H1 (cell line): Measurements from ENCODE around the gene MMAB. TPM values are rescaled to one million over a fixed set of nuclear protein-coding genes. Genes with fewer than 3 reads are reported as not detected.

Source experiments
- CTBP2 ChIP-seq: IDR thresholded peaks from 2 replicates; pipeline ENCODE4 v1.7.0; 2011; ENCODE audit warnings: borderline replicate concordance, mild to moderate bottlenecking, moderate library complexity, mixed read lengths, low read length; ENCODE audit not compliant: insufficient read depth, insufficient read length
- KDM5A ChIP-seq: fragments of 200-600 bp; IDR thresholded peaks from 2 replicates; pipeline ENCODE4 v1.7.1; 2012; ENCODE audit warnings: mild to moderate bottlenecking, low read length, inconsistent platforms, mixed read lengths
- RXRA ChIP-seq: IDR thresholded peaks from 2 replicates; pipeline ENCODE4 v1.6.1; 2011; ENCODE audit warnings: low read depth, mild to moderate bottlenecking, low read length, moderate library complexity; ENCODE audit not compliant: insufficient read depth
- polyA plus RNA-seq, 7 experiments: library from polyadenylated mRNA; depleted of rRNA in 3 of 7; stranded (reverse) in 5 of 7; unstranded in 2 of 7; fragments of >200 nt in 5 of 7; fragments of 200-250 nt in 2 of 7; gene quantifications; 1 replicate in 5 of 7; 2 replicates in 1 of 7; 4 replicates in 1 of 7; pipeline versions ENCODE4 v1.2.1 to v1.2.3, GENCODE V29; 2011 to 2013; ENCODE audit warnings: missing spikeins in 2 of 7, mixed read lengths in 2 of 7
- total RNA-seq: library from RNA; stranded (reverse); fragmentation: NEBNext Ultra II Directional; extraction: Animal tissue kit (Norgen Biotek cat#: 25700); gene quantifications from 2 replicates; pipeline ENCODE4 v1.2.1, GENCODE V29; 2021

Gene MMAB
- total and polyA plus RNA-seq, 2 of the 8 experiments (the other 6 are each of a cell fraction or from before 2014, with no cell fraction given) = 12.9 to 18.5 TPM

GRCh38 chr12:109512608-109513007 is 60.7 kb downstream of the MMAB start (continued):
- TF ChIP-seq KDM5A (no peak), RXRA (no peak), CTBP2 (no peak)
- TF ChIP-seq, all 59 proteins: peak for 0
